ENCODE measurements around the gene MYADML2. TPM values are rescaled to one million over a fixed set of nuclear protein-coding genes. Genes with fewer than 3 reads are reported as not detected.
A peak's percentile ranks its signal among the peaks of the same experiment; 100 is the strongest.

MYADML2 gene
- total RNA-seq, 2 donors from 2014 or later: not detected

GRCh38 chr17:81909966-81910839 lies 36.8 kb downstream of the MYADML2 start:
- H3K27ac Mint-ChIP-seq: no peak overlapping the region
- no peaks in the 10 kb centered on the region for H3K27me3 Mint-ChIP-seq
- H3K4me3 Mint-ChIP-seq: peak overlapping the region; percentile 67

GRCh38 chr17:81909231-81909630 lies 37.8 kb downstream of the MYADML2 start:
- ATAC-seq (replicated peaks): no peak
- Mint-ChIP-seq H3K4me3 (peak overlapping the region; percentile 67), H3K9me3 (no peaks in the 10 kb centered on the region), H3K27me3 (no peaks in the 10 kb centered on the region), H3K36me3 (ENCODE audit: low read depth) (peaks cover 25% of the 10 kb centered on the region), H3K4me1 (no peaks in the 10 kb centered on the region), H3K27ac (no peak overlapping the region)

More at GRCh38 chr17:81909966-81910839, 36.8 kb downstream of the MYADML2 start:
- ATAC-seq (replicated peaks): no peak
- H3K36me3 Mint-ChIP-seq (ENCODE audit: low read depth): peaks cover 33% of the 10 kb centered on the region
- no peaks in the 10 kb centered on the region for H3K9me3 Mint-ChIP-seq
- H3K4me1 Mint-ChIP-seq: no peaks in the 10 kb centered on the region

DNA sequence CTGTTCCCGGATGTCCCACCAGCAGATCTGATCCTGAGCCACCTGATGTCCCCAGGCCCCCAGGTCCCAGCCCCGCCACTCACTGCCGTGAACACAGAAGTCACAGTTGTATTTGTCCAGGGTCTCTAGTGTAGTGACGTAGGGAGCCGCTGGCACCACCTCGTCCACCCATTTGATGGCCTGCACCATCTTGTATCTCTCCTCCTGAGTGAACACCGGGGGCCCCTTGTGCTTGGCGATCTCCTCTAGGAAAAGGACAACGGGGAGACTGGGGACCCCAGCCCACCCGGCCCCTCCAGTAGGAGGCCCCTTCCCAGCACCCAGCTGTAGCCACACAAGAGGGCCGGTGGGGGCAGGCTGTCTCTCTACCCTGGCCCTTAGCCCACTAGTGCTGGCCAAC lies 38.2 kb downstream of the MYADML2 start:
- Mint-ChIP-seq H3K27ac (no peak overlapping the region), H3K9me3 (no peaks in the 10 kb centered on the region), H3K4me1 (no peaks in the 10 kb centered on the region), H3K4me3 (no peak overlapping the region), H3K27me3 (no peaks in the 10 kb centered on the region), H3K36me3 (ENCODE audit: low read depth) (peaks cover 22% of the 10 kb centered on the region)
- ATAC-seq (replicated peaks): no peak

DNA sequence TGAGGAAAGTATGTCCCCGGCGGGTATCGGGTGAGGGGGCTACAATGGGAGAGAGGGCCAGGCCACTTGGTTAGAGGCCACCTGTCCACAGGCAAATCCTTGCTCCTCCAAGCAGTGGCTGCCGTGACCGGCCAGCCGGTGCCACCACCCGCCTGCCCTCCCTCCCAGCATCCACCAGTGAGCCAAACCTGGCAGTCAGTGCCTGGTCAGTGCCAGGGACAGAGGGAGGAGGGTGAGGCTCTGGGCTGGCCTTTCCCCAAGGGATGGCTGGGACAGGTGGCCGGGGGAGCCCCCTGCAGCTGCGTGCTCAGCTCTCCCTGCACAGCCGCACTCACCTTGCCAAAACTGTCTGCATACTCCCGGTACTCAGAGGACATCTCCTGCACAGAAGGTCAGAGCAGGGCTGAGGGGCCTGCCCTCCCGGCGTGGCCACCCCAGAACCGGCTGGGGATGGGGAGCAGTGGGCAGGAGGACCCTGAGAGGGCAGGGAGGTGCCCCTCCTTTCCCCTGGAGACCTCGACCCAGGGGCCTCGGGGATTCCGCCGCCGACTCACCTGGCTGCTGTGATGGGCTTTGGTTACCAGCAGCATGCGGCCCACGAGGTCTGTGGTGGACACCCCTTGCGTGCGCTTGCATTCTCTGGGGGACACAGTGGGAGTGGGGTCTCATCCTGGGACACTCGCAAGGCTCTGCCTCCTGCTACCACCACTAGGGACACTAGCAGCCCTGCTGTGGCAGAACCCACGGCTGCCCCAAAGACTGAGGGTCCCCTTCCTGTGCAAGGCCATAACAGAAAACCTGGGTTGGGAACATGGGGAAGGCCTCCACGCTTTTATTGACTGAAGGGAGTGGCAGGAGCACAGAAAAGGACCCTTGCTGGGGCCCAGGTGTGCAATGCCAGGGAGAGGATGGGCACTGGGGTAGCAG lies 39.6 kb downstream of the MYADML2 start:
- ATAC-seq (replicated peaks): no peak
- no peak overlapping the region for H3K4me3 Mint-ChIP-seq
- no peaks in the 10 kb centered on the region for H3K27me3 Mint-ChIP-seq
- no peaks in the 10 kb centered on the region for H3K9me3 Mint-ChIP-seq
- H3K27ac Mint-ChIP-seq: no peak overlapping the region
- H3K36me3 Mint-ChIP-seq (ENCODE audit: low read depth): peaks cover 11% of the 10 kb centered on the region
- no peaks in the 10 kb centered on the region for H3K4me1 Mint-ChIP-seq

DNA sequence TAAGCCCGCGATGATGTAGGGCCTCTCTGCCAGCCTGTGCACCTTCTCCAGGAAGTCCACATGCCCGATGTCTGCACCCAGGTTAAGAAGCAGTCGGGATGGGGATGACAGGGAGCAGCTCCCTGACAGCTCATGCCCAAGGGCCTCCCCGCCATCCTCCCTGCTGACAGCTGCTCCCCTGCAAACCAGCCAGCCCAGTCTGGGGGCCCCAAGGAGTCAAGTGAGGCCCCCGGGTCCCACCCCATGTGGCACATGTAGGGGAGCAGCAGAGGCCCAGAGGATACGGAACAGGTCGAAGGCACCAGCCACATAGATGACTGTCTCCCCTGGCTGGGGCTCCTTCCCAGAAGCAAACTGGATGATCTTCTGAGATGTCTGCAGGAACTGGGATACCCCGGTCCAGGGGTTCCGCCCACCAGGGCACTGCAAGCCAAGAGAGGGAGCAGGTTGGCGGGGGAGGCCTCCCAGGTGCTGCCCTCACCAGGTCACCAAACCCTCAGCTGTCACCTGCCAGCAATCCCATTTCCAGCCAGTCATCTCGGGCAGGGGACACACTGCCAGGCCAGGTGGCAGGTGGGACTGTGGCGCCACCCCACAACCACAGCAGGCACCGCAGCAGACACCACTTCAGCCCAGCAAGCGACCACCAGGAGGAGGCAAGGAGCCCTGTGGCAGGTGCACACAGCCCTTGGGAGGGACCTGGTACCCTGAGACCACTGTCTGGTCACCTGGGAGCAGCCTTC lies 40.4 kb downstream of the MYADML2 start:
- H3K36me3 Mint-ChIP-seq (ENCODE audit: low read depth): peaks cover 3% of the 10 kb centered on the region
- no peaks in the 10 kb centered on the region for H3K9me3 Mint-ChIP-seq
- no peak overlapping the region for H3K4me3 Mint-ChIP-seq
- no peaks in the 10 kb centered on the region for H3K27me3 Mint-ChIP-seq
- H3K27ac Mint-ChIP-seq: no peak overlapping the region
- H3K4me1 Mint-ChIP-seq: no peaks in the 10 kb centered on the region
- no peak for ATAC-seq (replicated peaks)

DNA sequence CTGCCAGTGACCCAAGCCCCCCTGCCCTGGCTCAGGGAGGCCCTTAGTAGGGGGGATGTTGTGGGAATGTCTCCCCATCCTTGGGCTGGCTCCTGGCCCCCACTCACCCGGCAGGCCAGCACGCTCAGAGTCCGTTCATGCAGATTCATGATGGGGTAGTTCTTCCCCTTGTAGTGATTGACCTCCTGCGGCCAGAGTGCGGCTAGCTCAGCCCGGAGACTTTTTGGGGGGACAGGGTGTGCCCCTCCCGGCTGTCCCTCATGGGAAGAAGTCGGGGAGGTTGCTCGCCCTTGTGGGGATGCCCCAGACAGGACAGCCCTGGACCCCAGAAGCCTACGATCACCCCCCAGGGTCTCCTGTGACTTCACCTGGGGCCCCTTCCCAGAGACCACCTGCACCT lies 41.0 kb downstream of the MYADML2 start:
- ATAC-seq (replicated peaks): no peak
- Mint-ChIP-seq H3K36me3 (ENCODE audit: low read depth) (peaks cover 3% of the 10 kb centered on the region), H3K27ac (no peak overlapping the region), H3K9me3 (no peaks in the 10 kb centered on the region), H3K4me1 (peaks cover 4% of the 10 kb centered on the region), H3K4me3 (no peak overlapping the region), H3K27me3 (peaks cover 4% of the 10 kb centered on the region)

- no peaks in the 10 kb centered on the region for H3K9me3 Mint-ChIP-seq
- no peak overlapping the region for H3K27ac Mint-ChIP-seq
- H3K36me3 Mint-ChIP-seq (ENCODE audit: low read depth): peaks cover 9% of the 10 kb centered on the region
These were observed 41.6 kb downstream of the MYADML2 start for GRCh38 chr17:81905424-81905875.

GRCh38 chr17:81904600-81905423 lies 42.2 kb downstream of the MYADML2 start:
- H3K4me1 Mint-ChIP-seq: peaks cover 8% of the 10 kb centered on the region
- ATAC-seq (replicated peaks): no peak
- H3K27ac Mint-ChIP-seq: no peak overlapping the region
- peaks cover 7% of the 10 kb centered on the region for H3K27me3 Mint-ChIP-seq
- H3K9me3 Mint-ChIP-seq: no peaks in the 10 kb centered on the region
- no peak overlapping the region for H3K4me3 Mint-ChIP-seq
- H3K36me3 Mint-ChIP-seq (ENCODE audit: low read depth): peaks cover 15% of the 10 kb centered on the region

More at GRCh38 chr17:81905424-81905875, 41.6 kb downstream of the MYADML2 start:
- H3K4me3 Mint-ChIP-seq: no peak overlapping the region
- ATAC-seq (replicated peaks): no peak
- peaks cover 8% of the 10 kb centered on the region for H3K4me1 Mint-ChIP-seq
- peaks cover 7% of the 10 kb centered on the region for H3K27me3 Mint-ChIP-seq

GRCh38 chr17:81903896-81904599 lies 43.0 kb downstream of the MYADML2 start:
- ATAC-seq (replicated peaks): no peak
- peaks cover 7% of the 10 kb centered on the region for H3K27me3 Mint-ChIP-seq
- H3K4me3 Mint-ChIP-seq: no peak overlapping the region
- H3K9me3 Mint-ChIP-seq: no peaks in the 10 kb centered on the region
- H3K36me3 Mint-ChIP-seq (ENCODE audit: low read depth): peaks cover 23% of the 10 kb centered on the region
- H3K27ac Mint-ChIP-seq: no peak overlapping the region
- H3K4me1 Mint-ChIP-seq: peaks cover 8% of the 10 kb centered on the region

GRCh38 chr17:81903415-81903831 lies 43.6 kb downstream of the MYADML2 start:
- H3K36me3 Mint-ChIP-seq (ENCODE audit: low read depth): peaks cover 29% of the 10 kb centered on the region
- no peak overlapping the region for H3K27ac Mint-ChIP-seq
- no peak overlapping the region for H3K4me3 Mint-ChIP-seq
- peaks cover 7% of the 10 kb centered on the region for H3K27me3 Mint-ChIP-seq
- no peaks in the 10 kb centered on the region for H3K9me3 Mint-ChIP-seq
- no peak for ATAC-seq (replicated peaks)
- peaks cover 8% of the 10 kb centered on the region for H3K4me1 Mint-ChIP-seq

DNA sequence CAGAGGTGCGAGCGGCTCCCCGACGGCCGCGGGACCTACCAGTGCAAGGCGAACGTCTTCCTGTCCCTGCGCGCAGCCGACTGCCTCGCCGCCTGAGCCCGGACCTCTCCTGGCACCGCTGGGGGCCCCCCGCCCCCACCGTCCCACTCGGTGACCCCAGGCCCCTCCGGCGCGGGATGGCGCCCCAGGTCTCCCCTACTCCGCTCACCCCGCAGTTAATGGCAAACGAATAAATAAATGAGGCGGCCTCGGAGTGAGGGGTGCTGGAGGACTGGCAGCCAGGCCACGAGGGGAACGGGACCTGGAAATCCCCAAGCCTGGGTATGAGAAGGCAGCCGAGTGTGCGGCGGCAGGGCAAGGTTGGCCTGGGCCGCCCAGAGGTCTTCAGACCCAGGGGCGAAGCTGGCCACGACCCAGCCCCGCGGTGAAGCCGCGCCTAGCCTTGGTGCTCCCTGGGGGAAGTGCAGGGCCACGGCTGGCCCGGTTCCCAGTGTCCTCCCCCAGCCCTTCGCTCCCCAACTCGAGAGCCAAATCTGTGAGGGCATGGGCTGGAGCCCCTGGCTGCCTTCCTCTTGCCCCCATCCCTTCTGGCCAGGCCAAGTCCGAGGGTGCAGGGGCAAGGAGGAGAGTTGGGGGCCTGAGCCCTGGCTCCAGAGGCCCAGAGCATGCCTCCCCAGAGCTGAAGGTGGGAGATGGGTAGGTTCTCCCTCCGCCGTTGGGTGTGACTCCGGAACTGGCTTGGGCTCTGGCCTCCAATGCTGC lies 44.2 kb downstream of the MYADML2 start:
- Mint-ChIP-seq H3K9me3 (no peaks in the 10 kb centered on the region), H3K4me1 (peaks cover 8% of the 10 kb centered on the region), H3K4me3 (no peak overlapping the region), H3K27me3 (peaks cover 7% of the 10 kb centered on the region), H3K36me3 (ENCODE audit: low read depth) (peaks cover 35% of the 10 kb centered on the region), H3K27ac (no peak overlapping the region)
- ATAC-seq (replicated peaks): peak; percentile 27

DNA sequence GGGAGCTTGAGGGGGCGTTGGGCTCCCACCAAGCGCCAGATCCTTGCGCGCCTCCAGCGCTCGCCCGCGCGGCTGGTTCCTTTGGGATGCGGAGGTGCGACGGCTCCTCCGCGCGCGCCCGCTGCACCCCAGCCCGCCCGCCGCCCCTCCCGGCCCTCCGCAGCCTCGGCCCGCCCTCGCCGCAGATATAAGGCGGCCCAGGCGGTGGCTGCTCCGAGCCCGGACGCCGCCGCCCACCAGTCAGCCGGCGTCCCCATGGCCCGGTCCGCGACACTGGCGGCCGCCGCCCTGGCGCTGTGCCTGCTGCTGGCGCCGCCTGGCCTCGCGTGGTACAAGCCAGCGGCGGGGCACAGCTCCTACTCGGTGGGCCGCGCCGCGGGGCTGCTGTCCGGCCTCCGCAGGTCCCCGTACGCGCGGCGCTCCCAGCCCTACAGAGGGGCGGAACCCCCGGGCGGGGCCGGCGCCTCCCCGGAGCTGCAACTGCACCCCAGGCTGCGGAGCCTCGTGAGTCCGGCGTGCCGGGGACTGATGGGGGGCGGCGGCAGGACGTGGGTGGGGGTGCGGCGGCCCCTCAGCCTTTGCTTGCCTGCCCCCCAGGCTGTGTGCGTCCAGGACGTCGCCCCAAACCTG lies 44.9 kb downstream of the MYADML2 start, which contains the start of gene NPB:
TSS of gene NPB (plus strand) at position 216 of the 630 bp plus-strand sequence. CDS start at position 256, 40 bp downstream.
- Mint-ChIP-seq H3K36me3 (ENCODE audit: low read depth) (peaks cover 42% of the 10 kb centered on the region), H3K4me3 (peak within 1 kb of the TSS; percentile 43), H3K27ac (no peak within 1 kb of the TSS), H3K27me3 (peaks cover 7% of the 10 kb centered on the region), H3K9me3 (no peaks in the 10 kb centered on the region), H3K4me1 (peaks cover 8% of the 10 kb centered on the region)
- peak; percentile 49 for ATAC-seq (replicated peaks)

Data from activated T-helper 17 cell treated with anti-CD3 and anti-CD28 coated beads, Interleukin-2, amount 50 U/mL, for 72 hours (primary cell).